Endothelial cell (in vitro differentiated cells): Measurements from ENCODE around the gene LTB4R. TPM values are rescaled to one million over a fixed set of nuclear protein-coding genes. Genes with fewer than 3 reads are reported as not detected.

Experiments used
- DNase-seq: peaks from one replicate; pipeline ENCODE4 v3.0.0; 2021; ENCODE audit warnings: low spot score
- H3K27ac Mint-ChIP-seq: one replicate; pipeline ENCODE4 v1.8.0; 2021; ENCODE audit warnings: mixed read lengths, inconsistent platforms; ENCODE audit not compliant: unreplicated experiment
- H3K27me3 Mint-ChIP-seq: one replicate; pipeline ENCODE4 v1.8.0; 2021; ENCODE audit warnings: mild to moderate bottlenecking, moderate library complexity, mixed read lengths, inconsistent platforms; ENCODE audit not compliant: unreplicated experiment
- H3K36me3 Mint-ChIP-seq: one replicate; pipeline ENCODE4 v1.8.0; 2021; ENCODE audit warnings: mild to moderate bottlenecking, low read depth, mixed read lengths, inconsistent platforms; ENCODE audit not compliant: unreplicated experiment
- H3K4me1 Mint-ChIP-seq: one replicate; pipeline ENCODE4 v1.8.0; 2021; ENCODE audit warnings: mild to moderate bottlenecking, mixed read lengths, inconsistent platforms; ENCODE audit not compliant: unreplicated experiment
- H3K4me3 Mint-ChIP-seq: one replicate; pipeline ENCODE4 v1.8.0; 2021; ENCODE audit warnings: mild to moderate bottlenecking, mixed read lengths, inconsistent platforms; ENCODE audit not compliant: unreplicated experiment
- H3K9me3 Mint-ChIP-seq: one replicate; pipeline ENCODE4 v1.8.0; 2021; ENCODE audit warnings: mixed read lengths, inconsistent platforms; ENCODE audit not compliant: unreplicated experiment
- CTCF ChIP-seq: fragments of 200-600 bp; sonication (generic); IDR thresholded peaks from one replicate; pipeline ENCODE4 v1.5.0; 2021; ENCODE audit warnings: antibody characterized with exemption; ENCODE audit not compliant: unreplicated experiment
- total RNA-seq: library from RNA; stranded (reverse); fragmentation: NEBNext Ultra II Directional; extraction: Animal tissue kit (Norgen Biotek cat#: 25700); gene quantifications from one replicate; pipeline ENCODE4 v1.2.1, GENCODE V29; 2021; ENCODE audit not compliant: unreplicated experiment

The LTB4R gene
- total RNA-seq, 1 donor from 2014 or later, result 9.5 TPM

GRCh38 chr14:24264298-24264697 is 47.0 kb upstream of the LTB4R start:
- H3K4me3 Mint-ChIP-seq, result no peak overlapping the region
- H3K27me3 Mint-ChIP-seq, result peaks cover 11% of the 10 kb centered on the region
- H3K36me3 Mint-ChIP-seq, result peaks cover 10% of the 10 kb centered on the region
- DNase-seq, result no peak
- no peaks in the 10 kb centered on the region for H3K9me3 Mint-ChIP-seq
- H3K27ac Mint-ChIP-seq, result no peak overlapping the region
- H3K4me1 Mint-ChIP-seq, result peaks cover 2% of the 10 kb centered on the region
- no peak for TF ChIP-seq CTCF

- peaks cover 10% of the 10 kb centered on the region for H3K36me3 Mint-ChIP-seq
- peak overlapping the region; percentile 29 for H3K4me3 Mint-ChIP-seq
- no peak for TF ChIP-seq CTCF
- H3K4me1 Mint-ChIP-seq, result peaks cover 2% of the 10 kb centered on the region
- peaks cover 4% of the 10 kb centered on the region for H3K27me3 Mint-ChIP-seq
- no peak overlapping the region for H3K27ac Mint-ChIP-seq
- no peak for DNase-seq
- H3K9me3 Mint-ChIP-seq, result no peaks in the 10 kb centered on the region
These were observed 44.7 kb upstream of the LTB4R start for GRCh38 chr14:24266344-24267244.

- DNase-seq, result no peak
These were observed 43.8 kb upstream of the LTB4R start for GRCh38 chr14:24267516-24267915.

GRCh38 chr14:24268225-24268624 is 43.1 kb upstream of the LTB4R start:
- no peaks in the 10 kb centered on the region for H3K9me3 Mint-ChIP-seq
- TF ChIP-seq CTCF, result no peak
- no peak for DNase-seq
- H3K27ac Mint-ChIP-seq, result no peak overlapping the region
- no peak overlapping the region for H3K4me3 Mint-ChIP-seq
- peaks cover 9% of the 10 kb centered on the region for H3K27me3 Mint-ChIP-seq
- peaks cover 14% of the 10 kb centered on the region for H3K36me3 Mint-ChIP-seq
- peaks cover 12% of the 10 kb centered on the region for H3K4me1 Mint-ChIP-seq

More at GRCh38 chr14:24267516-24267915, 43.8 kb upstream of the LTB4R start:
- H3K4me3 Mint-ChIP-seq, result peak overlapping the region; percentile 29
- no peaks in the 10 kb centered on the region for H3K9me3 Mint-ChIP-seq
- H3K36me3 Mint-ChIP-seq, result peaks cover 14% of the 10 kb centered on the region
- H3K4me1 Mint-ChIP-seq, result peaks cover 9% of the 10 kb centered on the region
- TF ChIP-seq CTCF, result no peak
- peaks cover 9% of the 10 kb centered on the region for H3K27me3 Mint-ChIP-seq
- peak overlapping the region; percentile 38 for H3K27ac Mint-ChIP-seq

GRCh38 chr14:24269368-24269767 is 41.9 kb upstream of the LTB4R start:
- Mint-ChIP-seq H3K4me1 (peaks cover 12% of the 10 kb centered on the region), H3K36me3 (peaks cover 14% of the 10 kb centered on the region), H3K9me3 (no peaks in the 10 kb centered on the region), H3K27ac (no peak overlapping the region), H3K27me3 (peaks cover 9% of the 10 kb centered on the region), H3K4me3 (no peak overlapping the region)
- DNase-seq, result no peak
- TF ChIP-seq CTCF, result no peak
